GM23248 (cell line): ENCODE measurements around the gene BAIAP2.

ENCODE experiments used
- EZH2 ChIP-seq: fragments of 200-600 bp; sonication (generic); IDR thresholded peaks from 2 replicates; pipeline ENCODE4 v1.6.1; 2018; ENCODE audit warnings: antibody characterized with exemption, mild to moderate bottlenecking; ENCODE audit not compliant: insufficient read depth, poor library complexity, severe bottlenecking
- EZH2phosphoT487 ChIP-seq: fragments of 200-600 bp; sonication (generic); IDR thresholded peaks from 2 replicates; pipeline ENCODE4 v1.6.1; 2018; ENCODE audit warnings: antibody characterized with exemption, moderate library complexity, mild to moderate bottlenecking, low read depth; ENCODE audit not compliant: insufficient read depth

DNA sequence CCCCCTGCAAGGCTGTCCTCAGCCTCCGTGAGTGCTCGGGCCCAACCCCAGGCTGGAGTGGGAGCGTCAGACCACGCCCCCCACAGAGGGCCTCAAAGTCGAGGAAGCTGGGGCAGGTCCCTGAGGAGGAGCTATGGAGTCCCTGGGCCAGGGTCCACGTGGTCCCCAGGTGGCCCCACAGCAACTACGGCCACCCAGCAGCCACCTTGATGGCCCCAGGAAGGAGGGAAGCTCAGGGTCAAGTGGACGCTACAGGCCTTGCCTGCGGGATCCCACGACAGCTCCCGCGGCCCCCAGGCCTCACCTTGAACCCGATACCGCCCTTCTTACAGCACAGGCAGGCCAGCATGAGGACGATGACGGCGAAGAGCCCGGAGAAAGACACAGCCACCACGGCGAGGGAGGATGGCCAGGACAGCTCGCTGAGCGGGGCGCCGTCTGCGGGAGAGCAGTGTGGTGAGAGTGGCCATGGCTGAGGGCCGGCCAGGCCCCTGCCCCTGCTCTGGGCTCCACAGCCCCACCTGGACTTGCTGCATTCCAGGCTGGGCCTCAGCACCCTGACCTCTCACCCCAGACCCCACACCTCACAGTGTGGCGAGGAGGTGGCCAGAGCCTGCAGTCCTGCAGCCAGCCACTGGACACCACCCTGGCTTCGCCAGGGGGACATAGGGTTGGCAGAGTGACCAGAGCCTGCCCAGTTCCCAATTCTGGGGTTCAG lies 99.3 kb downstream of the BAIAP2 start:
- TF ChIP-seq EZH2 (no peak), EZH2phosphoT487 (no peak)
